HL-60 (cell line): ENCODE data around the gene C19orf12.

ENCODE experiments used
- DNase-seq, 2 experiments: peaks; one replicate each; pipeline ENCODE4 v3.0.0-alpha.2; 2010 to 2020; ENCODE audit warnings: low read depth in 1 of 2, low spot score in 1 of 2
- H3K27ac ChIP-seq: fragments of 250-450 bp; sonication (Bioruptor Pico); replicated peaks from 2 replicates; pipeline ENCODE4 v1.5.1; 2020; ENCODE audit warnings: mild to moderate bottlenecking, moderate library complexity
- H3K27me3 ChIP-seq: fragments of 250-450 bp; sonication (Bioruptor Pico); 2 replicates; pipeline ENCODE4 v1.5.1; 2021; ENCODE audit warnings: mild to moderate bottlenecking, moderate library complexity; ENCODE audit not compliant: insufficient read depth, poor library complexity, severe bottlenecking
- H3K4me3 ChIP-seq: replicated peaks from 2 replicates; pipeline ENCODE4 v1.5.1; 2011; ENCODE audit warnings: mild to moderate bottlenecking, control low read depth, low read length; ENCODE audit not compliant: insufficient read depth
- CTCF ChIP-seq: IDR thresholded peaks from one replicate; pipeline ENCODE4 v1.5.1; 2011; ENCODE audit warnings: low read length, control low read depth, inconsistent platforms; ENCODE audit not compliant: insufficient read depth
- GABPA ChIP-seq: IDR thresholded peaks from 2 replicates; pipeline ENCODE4 v1.6.1; 2012; ENCODE audit warnings: low read depth
- POLR2AphosphoS5 ChIP-seq: IDR thresholded peaks from 2 replicates; pipeline ENCODE4 v1.6.1; 2012; ENCODE audit warnings: low read depth
- REST ChIP-seq: IDR thresholded peaks from 2 replicates; pipeline ENCODE4 v1.6.1; 2012; ENCODE audit warnings: low read depth; ENCODE audit not compliant: insufficient replicate concordance
- SPI1 ChIP-seq: IDR thresholded peaks from 2 replicates; pipeline ENCODE4 v1.6.1; 2012; ENCODE audit warnings: low read depth, mild to moderate bottlenecking, borderline replicate concordance

Gene C19orf12

GRCh38 chr19:29753190-29753933, 38.3 kb upstream of the C19orf12 start:
- no peak for DNase-seq
- H3K4me3 ChIP-seq = no peak overlapping the region
- H3K27me3 ChIP-seq = no peaks in the 10 kb centered on the region
- H3K27ac ChIP-seq = no peak overlapping the region
- no peak for TF ChIP-seq CTCF
- no peak for TF ChIP-seq GABPA
- TF ChIP-seq POLR2AphosphoS5 = no peak
- no peak for TF ChIP-seq REST
- TF ChIP-seq SPI1 = no peak

- TF ChIP-seq SPI1 = no peak
- no peak for TF ChIP-seq REST
- TF ChIP-seq POLR2AphosphoS5 = no peak
- TF ChIP-seq CTCF = no peak
- no peak for TF ChIP-seq GABPA
Measured at GRCh38 chr19:29752450-29753025, 37.5 kb upstream of the C19orf12 start.

GRCh38 chr19:29751932-29752331, 36.9 kb upstream of the C19orf12 start:
- Histone ChIP-seq H3K4me3 (no peak overlapping the region), H3K27me3 (no peaks in the 10 kb centered on the region), H3K27ac (no peak overlapping the region)
- no peak for DNase-seq
- TF ChIP-seq GABPA = no peak

More at GRCh38 chr19:29752450-29753025, 37.5 kb upstream of the C19orf12 start:
- no peak overlapping the region for H3K27ac ChIP-seq
- H3K27me3 ChIP-seq = no peaks in the 10 kb centered on the region
- H3K4me3 ChIP-seq = no peak overlapping the region
- no peak for DNase-seq

GRCh38 chr19:29750001-29750400, 34.9 kb upstream of the C19orf12 start:
- TF ChIP-seq GABPA (no peak), CTCF (no peak), POLR2AphosphoS5 (no peak), REST (no peak), SPI1 (no peak)
- H3K27ac ChIP-seq = no peak overlapping the region
- H3K27me3 ChIP-seq = no peaks in the 10 kb centered on the region
- no peak overlapping the region for H3K4me3 ChIP-seq
- DNase-seq = no peak
